ENCODE measurements around the gene ERCC6. TPM values are rescaled to one million over a fixed set of nuclear protein-coding genes. Genes with fewer than 3 reads are reported as not detected.

The ERCC6 gene
- total and polyA plus RNA-seq, 11 donors: 4.4 to 31.5 (median 20.0) TPM

GRCh38 chr10:49516216-49516970 is 22.5 kb downstream of the ERCC6 start:
- no peak for ATAC-seq
- Histone ChIP-seq H3K36me3 (peaks cover 0 to 52% (median 30%) of the 10 kb centered on the region in 9 donors), H3K27ac (no peak overlapping the region), H3K4me3 (no peak overlapping the region), H3K9me3 (no peaks in the 10 kb centered on the region), H3K4me1 (peaks cover 0 to 28% (median 7%) of the 10 kb centered on the region in 12 donors), H3K27me3 (no peaks in the 10 kb centered on the region)
- no peak for DNase-seq
- intact Hi-C loops (cut with DNase I): loop anchor here (5.0 to 10.0 kb wide), 8 partner anchors 109 to 1152 kb away; no protein-coding TSS in a partner anchor
- 92 to 95% (median 94%) methylated on average over 16 of the region's 16 CpGs for WGBS, 4 donors
- TF ChIP-seq POLR2A (IDR thresholded peaks at IDR 0.05): no peak

DNA sequence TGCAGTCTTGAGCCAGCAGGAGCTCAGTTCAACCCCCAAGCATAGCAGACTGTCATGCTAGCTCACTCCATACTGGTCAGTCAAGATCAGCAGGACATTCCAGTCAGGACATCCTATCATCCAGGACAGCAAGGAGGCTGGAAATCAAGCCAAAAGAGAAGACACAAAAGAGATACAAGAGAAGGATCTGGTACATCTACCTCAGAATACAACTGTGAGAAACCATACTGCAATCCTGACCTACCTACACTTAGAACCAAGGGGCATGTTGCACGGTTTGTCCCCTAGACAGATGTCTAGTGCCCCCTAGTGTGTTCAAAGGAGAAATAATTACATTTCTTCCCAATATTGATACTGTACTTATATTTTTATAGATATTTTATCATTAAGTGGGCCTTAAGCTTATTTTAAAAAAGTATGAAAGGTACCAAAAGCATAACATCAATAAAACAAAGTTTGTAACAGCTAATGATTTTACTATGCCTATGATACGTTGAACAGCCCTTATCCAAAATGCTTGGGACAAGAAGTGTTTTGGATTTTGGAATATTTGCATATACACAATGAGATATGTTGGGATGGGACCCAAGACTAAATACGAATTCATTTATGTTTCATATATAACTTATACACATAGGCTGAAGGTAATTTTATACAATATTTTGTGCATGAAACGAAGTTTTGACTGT is 26.7 kb downstream of the ERCC6 start:
- H3K36me3 ChIP-seq: peaks cover 0 to 41% (median 22%) of the 10 kb centered on the region in 9 donors
- no peaks in the 10 kb centered on the region for H3K27me3 ChIP-seq
- DNase-seq: no peak
- H3K9me3 ChIP-seq: no peaks in the 10 kb centered on the region
- no peak overlapping the region for H3K27ac ChIP-seq
- TF ChIP-seq POLR2A (IDR thresholded peaks at IDR 0.05): no peak
- TF ChIP-seq, protein P1, sequence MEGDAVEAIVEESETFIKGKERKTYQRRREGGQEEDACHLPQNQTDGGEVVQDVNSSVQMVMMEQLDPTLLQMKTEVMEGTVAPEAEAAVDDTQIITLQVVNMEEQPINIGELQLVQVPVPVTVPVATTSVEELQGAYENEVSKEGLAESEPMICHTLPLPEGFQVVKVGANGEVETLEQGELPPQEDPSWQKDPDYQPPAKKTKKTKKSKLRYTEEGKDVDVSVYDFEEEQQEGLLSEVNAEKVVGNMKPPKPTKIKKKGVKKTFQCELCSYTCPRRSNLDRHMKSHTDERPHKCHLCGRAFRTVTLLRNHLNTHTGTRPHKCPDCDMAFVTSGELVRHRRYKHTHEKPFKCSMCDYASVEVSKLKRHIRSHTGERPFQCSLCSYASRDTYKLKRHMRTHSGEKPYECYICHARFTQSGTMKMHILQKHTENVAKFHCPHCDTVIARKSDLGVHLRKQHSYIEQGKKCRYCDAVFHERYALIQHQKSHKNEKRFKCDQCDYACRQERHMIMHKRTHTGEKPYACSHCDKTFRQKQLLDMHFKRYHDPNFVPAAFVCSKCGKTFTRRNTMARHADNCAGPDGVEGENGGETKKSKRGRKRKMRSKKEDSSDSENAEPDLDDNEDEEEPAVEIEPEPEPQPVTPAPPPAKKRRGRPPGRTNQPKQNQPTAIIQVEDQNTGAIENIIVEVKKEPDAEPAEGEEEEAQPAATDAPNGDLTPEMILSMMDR (IDR thresholded peaks at IDR 0.05): peak; percentile 44 to 71 (median 64)
- intact Hi-C loops (cut with DNase I): loop anchor here in 7 of 10 donors (2.0 to 10.0 kb wide), 13 partner anchors 100 to 1147 kb away; no protein-coding TSS in a partner anchor
- WGBS, 4 donors: 64 to 68% (median 67%) methylated on average over 4 of the region's 4 CpGs
- peaks cover 0 to 17% (median 5%) of the 10 kb centered on the region in 12 donors for H3K4me1 ChIP-seq
- ATAC-seq: peak in 3 of 4 donors; percentile 34 to 51 (median 50)
- H3K4me3 ChIP-seq: no peak overlapping the region

- 77 to 90% (median 88%) methylated on average over 4 of the region's 4 CpGs for WGBS, 4 donors
- Histone ChIP-seq H3K4me1 (peaks cover 0 to 17% (median 5%) of the 10 kb centered on the region in 12 donors), H3K27ac (no peak overlapping the region), H3K9me3 (no peaks in the 10 kb centered on the region), H3K36me3 (peaks cover 0 to 28% (median 10%) of the 10 kb centered on the region in 9 donors), H3K27me3 (no peaks in the 10 kb centered on the region), H3K4me3 (no peak overlapping the region)
- intact Hi-C loops (cut with DNase I): loop anchor here in 7 of 10 donors (1.0 to 10.0 kb wide), 12 partner anchors 19 to 1145 kb away; no protein-coding TSS in a partner anchor
- ATAC-seq: no peak
- no peak for DNase-seq
- TF ChIP-seq, protein P1 (IDR thresholded peaks at IDR 0.05): no peak
- TF ChIP-seq POLR2A (IDR thresholded peaks at IDR 0.05): no peak
These were observed 29.1 kb downstream of the ERCC6 start for GRCh38 chr10:49509771-49510303.

GRCh38 chr10:49508654-49509053 is 30.3 kb downstream of the ERCC6 start:
- no peaks in the 10 kb centered on the region for H3K9me3 ChIP-seq
- 33 to 51% (median 44%) methylated on average over 4 of the region's 4 CpGs for WGBS, 4 donors
- no peaks in the 10 kb centered on the region for H3K27me3 ChIP-seq
- TF ChIP-seq POLR2A (IDR thresholded peaks at IDR 0.05): no peak
- TF ChIP-seq, protein P1 (IDR thresholded peaks at IDR 0.05): no peak
- intact Hi-C loops (cut with DNase I): loop anchor here in 4 of 10 donors (1.0 to 5.0 kb wide), 4 partner anchors 17 to 102 kb away; no protein-coding TSS in a partner anchor
- H3K4me3 ChIP-seq: no peak overlapping the region
- no peak overlapping the region for H3K27ac ChIP-seq
- peaks cover 0 to 17% (median 5%) of the 10 kb centered on the region in 12 donors for H3K4me1 ChIP-seq
- peaks cover 0 to 31% (median 11%) of the 10 kb centered on the region in 9 donors for H3K36me3 ChIP-seq
- ATAC-seq: peak in 3 of 4 donors; percentile 24 to 50 (median 39)
- DNase-seq: no peak

Measured in heart left ventricle (tissue), 16 donors.